HG03457 (cell line): ENCODE results near the gene TEKT5.
"Not testable (repeated sequence)": the region's sequence is repeated elsewhere in the genome, so short reads cannot be mapped to it uniquely, and the experiment has no call there.

ENCODE experiments used
- ATAC-seq: cut with Tn5 transposase; IDR thresholded peaks from one replicate; pipeline ENCODE4 v1.9.1; 2021; ENCODE audit warnings: moderate number of reproducible peaks; ENCODE audit not compliant: unreplicated experiment

The TEKT5 gene

DNA sequence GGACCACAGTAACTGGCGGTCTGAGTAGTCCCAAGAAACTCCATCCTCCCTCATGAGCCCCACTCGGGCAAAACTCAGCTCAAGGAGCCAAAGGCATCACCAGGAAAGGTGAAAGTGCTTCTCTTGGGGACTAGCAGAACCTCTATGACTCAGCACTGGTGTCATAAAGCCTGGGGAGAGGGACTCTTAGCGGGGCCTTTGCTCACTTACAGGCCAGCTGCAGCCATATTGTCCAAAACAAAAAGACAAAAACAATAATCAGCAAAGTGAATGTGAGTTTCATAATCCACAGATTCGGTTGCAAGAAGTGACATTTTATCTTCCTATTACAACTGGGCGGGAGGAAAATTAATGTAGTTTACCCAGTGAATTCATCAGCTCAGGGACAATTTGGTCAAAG is at the start of gene TEKT5:
TEKT5 (minus strand) TSS at position 101 of the 400 bp plus-strand sequence; CDS start at position 44, 57 bp downstream.
- ATAC-seq, result no peak

DNA sequence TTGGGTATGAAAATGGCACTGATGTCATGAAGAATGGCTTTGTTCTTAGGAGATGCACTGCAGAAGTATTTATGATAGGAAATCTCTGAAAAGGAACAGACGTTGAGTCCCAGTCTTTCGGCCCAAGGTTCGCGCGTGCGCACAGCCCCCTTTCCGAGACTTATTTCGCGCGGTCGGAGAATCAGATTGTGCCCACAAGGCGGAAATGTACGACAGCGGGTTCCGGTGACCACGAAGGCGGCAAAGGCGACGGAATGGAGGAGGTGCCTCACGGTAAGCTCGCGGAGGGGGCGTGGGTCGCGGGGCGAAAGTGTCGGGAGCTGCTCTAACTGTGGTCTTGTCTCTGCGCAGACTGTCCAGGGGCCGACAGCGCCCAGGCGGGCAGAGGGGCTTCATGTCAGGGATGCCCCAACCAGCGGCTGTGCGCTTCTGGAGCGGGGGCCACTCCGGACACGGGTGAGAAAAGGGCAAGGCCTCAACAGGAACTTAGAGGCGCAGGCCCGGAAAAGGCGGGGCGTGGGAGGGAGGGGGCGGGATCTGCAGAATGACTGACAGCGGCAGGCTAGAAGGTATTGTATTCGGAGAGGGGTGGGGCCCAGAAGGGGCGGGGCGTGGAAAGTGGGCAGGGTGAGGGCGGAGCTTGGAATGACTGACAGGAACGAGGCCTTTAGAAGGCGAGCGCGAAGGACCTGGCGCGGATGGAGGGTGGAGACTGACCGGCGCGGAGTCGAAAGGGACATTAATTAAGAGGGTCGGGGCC is 49.1 kb upstream of the TEKT5 start, which contains the start of gene NUBP1:
NUBP1 (plus strand) TSS at position 233 of the 760 bp plus-strand sequence; CDS start at position 255, 22 bp downstream.
- peak; percentile 77 for ATAC-seq

DNA sequence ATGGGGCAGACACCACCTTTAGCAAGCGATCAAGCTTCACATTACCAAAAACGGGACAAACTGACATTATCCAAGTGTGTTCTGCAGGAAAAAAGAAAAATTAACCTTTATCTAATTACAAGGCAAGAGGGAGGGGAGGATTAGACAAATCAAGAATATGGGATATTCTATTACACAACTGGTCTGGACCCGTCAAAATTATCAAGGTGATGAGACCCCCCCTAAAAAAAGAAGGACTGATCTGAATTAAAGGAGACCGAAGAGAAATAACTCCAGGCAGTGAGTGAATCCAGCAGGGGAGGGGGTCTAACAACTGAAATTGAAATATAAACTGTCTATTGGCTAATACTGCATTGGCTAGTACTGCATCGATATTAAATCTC is 48.5 kb upstream of the TEKT5 start:
- ATAC-seq, result no peak

DNA sequence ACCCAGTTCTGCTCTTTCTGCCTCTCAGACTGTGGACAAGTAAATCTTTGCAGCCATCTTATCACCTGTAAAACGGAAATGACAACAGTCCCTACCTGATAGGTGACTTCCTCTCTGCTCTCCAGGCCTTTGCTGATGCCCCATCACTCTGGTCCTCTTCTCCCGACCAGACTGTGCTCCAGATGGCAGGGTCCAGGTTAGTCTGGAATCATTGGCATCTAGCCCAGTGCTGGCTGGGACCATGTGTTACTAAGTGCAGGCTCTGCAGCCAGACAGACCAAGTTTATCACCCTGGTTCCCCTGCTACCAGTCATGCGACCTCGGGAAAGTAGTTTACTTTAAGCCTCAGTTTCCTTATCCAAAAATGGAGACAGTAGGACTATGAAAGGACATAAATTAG is 47.1 kb upstream of the TEKT5 start:
- ATAC-seq, result no peak

DNA sequence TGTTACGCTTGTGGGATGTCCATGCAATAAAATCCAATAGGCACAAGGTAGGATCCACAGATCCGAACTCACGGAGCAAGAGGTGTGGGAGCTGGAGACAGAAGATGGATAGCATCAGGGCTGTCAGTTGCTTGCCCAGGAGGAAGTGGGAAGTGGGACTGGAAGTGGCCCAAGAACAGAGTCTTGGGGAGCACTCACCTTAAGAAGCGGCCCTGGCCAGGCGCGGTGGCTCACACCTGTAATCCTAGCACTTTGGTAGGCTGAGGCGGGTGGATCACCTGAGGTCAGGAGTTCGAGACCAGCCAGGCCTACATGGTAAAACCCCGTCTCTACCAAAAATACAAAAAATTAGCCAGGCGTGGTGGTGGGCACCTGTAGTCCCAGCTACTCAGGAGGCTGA is 46.5 kb upstream of the TEKT5 start:
- ATAC-seq, result not testable (repeated sequence)

DNA sequence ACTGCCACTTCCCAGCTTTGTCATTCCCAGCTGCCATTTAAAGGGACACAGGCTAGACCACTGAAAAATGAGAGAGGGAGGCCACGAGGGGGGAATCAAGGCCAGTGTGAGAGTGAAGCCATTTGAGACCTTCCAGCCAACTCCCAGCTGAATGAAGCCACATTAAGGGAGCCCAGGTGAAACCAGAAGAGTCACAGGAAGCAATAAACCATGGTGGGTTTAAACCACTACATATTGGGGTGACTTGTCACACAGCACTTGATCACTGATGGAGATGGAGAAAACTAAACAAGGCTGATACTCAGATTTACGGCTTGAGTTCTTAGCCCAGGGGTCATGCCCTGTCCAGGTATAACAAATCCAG is 46.1 kb upstream of the TEKT5 start:
- ATAC-seq, result no peak

DNA sequence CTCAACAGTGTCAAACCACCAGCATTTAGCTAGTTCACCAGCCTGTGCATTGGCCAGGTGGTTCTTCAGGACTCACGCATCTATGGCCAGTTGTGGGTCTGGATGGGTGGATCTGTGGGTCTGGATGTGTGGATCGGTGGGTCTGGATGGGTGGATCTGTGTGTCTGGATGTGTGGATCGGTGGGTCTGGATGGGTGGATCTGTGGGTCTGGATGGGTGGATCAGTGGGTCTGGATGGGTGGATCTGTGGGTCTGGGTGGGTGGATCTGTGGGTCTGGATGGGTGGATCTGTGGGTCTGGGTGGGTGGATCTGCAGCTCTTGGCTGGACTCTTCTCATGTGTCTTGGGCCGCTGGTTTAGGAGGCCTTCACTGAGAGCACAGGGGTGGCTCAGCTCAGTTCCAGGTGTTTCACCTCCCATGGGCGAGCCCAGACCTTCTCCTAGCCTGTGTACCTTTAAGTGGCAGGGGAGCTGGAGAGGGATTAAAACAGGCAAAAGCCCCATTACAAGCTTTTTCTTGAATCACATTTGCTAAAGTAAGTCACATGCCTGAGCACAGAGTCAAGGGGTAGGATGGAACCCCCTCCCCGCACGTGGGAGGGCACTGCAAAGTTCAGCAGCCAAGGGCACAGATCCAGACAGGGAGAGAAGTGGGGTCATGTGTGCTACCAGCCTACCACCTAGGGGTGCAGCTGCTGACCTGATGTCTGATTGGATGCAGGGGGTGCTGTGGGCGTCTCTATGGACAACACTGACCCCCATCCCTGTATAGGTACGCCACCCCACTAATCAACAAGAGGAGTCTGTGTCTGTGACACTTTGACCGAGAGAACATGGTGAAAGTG is 45.5 kb upstream of the TEKT5 start:
- ATAC-seq, result no peak

DNA sequence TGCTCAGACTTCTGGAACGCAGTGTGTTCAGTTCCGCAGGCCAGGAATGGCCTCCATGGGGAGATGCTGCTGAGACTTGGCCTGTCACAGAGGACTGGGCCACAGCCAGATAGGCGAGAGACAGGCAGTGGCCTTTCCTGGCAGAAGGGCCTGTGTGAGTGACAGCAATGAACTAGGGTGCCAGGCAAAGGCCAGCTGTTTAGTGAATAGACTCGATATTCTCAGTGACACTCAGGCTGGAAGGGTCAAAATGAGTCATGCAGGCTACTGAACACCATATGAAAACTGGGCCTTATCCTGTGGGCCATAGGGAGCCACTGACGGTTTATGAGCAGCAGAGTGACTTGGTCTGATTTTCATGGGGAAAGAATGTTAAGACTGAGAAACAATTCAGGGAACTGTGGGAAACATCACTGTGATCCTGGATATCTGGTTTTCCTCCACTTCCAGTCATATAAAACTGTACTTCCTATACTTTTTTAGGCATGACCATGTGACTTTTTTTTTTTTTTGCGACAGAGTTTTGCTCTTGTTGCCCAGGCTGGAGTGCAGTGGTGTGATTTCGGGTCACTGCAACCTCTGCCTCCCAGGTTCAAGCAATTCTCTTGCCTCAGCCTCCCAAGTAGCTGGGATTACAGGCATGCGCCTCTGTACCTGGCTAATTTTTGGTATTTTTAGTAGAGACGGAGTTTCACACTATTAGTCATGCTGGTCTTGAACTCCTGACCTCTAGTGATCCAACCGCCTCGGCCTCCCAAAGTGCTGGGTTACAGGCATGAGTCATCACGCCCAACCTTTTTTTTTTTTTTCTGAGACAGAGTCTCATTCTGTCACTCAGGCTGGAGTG is 43.7 kb upstream of the TEKT5 start:
- peak; percentile 54 for ATAC-seq

DNA sequence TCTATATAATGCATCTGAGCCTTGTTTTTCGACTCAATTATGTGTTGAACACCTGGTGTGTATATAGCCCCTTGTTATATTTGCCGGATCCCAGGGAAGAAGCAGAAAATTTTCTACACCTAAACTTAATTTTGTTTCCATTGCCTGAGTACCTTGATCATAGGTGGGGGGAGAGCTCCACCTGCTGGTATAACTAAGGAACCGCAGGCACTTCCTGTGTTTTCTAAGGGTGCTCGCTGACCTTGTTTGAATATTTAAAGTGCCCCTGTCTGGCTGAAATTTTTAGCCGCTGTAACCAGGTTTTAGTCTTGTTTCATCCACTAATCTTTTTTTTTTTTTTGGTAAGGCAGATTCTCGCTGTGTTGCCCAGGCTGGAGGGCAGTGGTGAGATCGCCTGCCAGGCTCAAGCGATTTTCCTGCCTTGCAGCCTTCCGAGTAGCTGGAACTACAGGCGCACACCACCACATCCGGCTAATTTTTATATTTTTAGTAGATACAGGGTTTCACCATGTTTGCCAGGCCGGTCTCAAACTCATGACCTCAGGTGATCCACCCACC is 42.4 kb upstream of the TEKT5 start:
- no peak for ATAC-seq

DNA sequence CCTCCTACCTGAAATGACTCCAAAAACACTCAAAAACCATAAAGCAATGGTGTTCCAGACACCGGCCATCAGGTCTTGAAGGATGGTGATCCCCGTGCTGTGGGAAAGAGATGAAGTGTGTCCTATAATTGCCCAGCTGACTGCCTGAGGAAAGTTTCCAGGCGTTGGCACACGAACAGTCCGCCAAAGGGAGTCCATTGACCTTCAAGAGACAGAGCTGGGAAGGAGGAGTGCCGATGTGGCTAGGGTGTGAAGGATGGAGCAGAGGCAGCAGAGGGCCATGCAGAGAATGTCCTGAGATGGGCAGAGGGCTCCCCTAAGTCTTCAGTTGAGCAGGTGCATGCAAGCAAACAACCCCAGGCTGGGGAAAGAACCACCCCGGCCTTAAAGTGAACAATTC is 37.1 kb upstream of the TEKT5 start:
- ATAC-seq, result no peak

DNA sequence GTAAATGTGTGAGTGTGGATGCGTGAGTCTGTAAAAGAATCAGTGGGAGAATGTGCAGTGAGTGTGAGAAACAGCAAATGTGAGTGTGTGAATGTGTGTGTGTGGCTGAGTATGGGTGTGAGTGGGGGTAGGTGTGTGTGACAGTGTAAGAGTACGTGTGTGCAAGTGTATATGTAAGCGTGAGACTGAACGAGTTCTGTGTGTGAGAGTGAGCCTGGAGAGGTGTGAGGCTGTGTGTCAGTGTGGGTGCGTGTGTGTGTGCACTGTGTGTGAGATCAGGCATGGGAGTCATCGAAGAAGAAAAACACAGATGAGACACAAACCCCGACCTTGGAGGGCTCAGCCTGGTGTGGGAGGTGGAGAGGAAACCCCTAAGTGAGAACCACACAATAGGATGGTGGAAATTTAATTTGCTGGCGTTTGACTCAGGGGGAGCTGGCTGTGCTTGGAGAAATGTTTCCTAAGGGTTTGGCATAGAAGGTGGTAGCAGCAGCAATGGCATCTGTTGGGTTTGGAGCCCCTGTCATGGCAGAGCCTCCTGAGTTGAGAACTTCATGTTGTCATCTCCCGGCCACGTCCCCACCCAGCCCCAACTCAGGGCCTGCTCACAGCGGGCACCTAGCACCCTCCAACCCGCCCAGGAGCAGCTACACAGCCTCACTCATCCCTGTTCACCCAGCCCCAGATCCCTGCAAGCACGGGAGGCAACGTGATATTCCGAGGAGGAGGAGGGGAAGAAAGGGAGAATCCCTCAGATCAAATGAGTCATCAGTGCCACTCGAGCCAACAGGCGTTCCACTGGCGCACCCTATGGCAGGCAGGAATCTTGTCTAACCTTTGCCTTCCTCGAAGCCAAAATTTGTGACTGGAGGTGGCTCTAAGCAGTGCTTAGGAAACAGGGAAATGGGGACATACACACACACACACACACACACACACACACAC is 34.6 kb upstream of the TEKT5 start:
- no peak for ATAC-seq

DNA sequence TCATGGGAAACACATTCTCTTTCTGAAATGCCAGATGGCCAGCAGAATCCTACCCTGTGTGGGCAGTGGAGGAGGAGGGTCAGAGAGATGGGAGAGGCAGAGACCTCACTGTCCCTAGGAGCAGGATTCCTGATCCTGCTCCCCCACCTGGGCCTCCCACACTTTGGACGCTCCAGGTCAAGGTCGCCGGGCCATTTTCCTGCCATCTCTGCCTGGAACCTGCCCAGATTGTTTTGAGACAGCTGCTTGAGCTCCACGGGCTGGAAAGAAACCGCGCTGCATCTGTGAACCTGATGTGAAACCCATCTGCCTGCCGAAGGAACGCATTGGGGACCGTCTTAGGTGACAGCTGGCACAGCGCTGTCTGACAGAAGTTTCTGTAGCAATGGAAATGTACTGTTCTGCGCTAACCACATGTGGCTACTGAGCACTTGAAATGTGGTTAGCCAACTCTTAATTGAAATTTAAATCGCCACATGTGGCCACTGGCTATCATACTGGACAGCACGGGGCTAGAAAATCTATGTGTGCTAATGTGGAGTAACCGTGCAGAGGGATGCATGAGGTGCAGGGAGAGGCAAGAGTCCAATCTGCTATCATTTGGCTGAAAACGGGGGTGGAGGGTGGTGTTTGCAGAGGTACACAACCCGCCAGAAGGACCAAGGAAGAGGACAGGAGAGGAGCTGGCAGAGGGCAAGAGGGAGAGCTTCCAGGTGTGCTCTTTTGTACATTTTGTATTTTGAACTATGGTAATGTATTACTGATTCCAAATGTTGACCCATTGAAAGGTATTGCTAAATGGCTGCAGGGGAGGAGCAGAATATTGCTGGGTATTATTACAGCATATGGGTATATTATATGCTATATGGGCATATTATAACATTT is 33.5 kb upstream of the TEKT5 start:
- no peak for ATAC-seq

DNA sequence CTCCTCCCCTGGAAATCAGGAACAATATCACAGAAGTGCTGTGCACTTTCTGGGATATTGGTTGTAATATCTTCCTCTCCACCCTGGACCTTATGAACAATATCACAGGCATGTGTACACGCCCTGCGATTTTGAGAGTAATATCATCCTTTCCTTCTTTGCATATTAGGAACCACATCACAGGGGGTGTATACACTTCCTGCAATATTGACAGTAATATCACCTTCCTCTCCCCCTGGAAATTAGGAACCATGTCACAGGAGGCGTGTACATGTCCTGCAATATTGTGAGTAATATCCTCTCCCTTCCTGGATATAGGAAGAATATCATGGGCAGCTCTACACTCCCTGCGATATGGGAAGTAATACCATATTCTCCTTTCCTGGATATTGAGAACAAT is 14.2 kb upstream of the TEKT5 start:
- ATAC-seq, result no peak

DNA sequence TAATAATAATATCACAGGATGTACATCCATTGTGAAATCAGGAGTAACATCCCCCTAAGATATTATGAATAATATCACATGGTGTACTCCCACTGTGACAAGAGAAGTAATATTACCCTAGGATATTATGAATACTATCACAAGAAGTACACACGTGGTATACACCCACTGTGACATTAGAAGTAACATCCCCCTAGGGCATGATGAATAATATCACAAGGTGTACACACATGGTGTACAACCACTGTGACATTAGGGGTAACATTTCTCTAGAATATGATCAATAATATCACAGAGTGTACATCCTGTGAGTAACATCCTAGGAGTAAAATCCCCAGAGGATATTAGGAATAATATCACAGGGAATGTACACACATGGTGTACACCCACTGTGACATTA is 5.0 kb upstream of the TEKT5 start:
- ATAC-seq, result no peak

DNA sequence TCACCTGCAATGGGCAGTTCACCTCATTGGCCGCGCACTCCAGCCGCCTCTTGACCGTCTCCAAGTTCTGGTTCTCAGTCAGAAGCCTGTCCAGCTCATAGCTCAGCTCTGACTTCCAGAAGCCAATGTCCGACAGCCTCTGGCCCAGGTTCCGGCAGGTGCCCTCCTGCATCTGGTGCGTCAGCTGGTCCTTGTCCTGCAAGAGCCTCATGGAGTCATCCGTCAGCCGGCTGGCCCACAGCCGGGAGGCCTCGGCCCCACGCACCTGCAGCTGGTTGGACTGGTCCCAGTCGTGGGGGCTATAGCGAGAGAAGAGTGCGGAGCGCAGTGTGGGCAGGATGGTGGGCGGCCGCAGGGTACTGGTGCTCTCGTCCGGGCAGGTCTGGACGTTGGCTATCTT is 424 bp downstream of the TEKT5 start:
- no peak for ATAC-seq

DNA sequence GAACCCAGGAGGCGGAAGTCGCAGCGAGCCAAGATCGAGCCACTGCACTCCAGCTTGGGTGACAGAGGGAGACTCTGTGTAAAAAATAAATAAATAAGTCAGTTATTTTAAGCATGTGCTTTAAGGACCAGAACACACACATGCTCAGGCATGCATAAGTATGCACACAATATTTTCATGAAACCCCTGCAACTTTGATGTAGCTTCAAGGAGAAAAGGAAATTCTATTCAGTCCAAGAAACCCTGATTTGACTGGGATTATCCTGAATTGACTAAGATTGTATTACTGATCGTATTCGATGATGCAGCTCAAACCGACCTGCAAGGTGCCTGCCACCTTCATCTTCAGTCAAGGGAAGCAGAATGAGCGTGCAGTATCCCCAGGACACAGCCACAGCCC is 841 bp downstream of the TEKT5 start:
- ATAC-seq, result no peak

DNA sequence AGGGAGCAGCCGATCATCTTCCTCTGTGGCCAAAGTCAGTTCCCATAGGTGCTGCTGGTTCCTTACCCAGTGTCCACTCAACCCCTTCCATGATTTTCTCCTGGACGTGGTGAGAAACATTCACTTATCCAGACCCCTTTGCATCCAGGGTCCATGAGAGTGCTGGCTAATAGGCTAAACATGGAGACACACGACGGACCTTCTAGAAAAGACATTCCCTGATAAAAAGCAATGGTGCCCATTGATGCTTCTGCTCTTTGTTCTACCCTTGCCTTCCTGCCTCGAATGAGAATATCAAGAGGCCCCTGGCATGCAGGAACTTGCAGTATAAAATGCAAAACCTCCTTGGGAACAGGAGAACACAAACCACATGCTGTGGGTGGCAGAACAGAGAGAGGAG is 2.3 kb downstream of the TEKT5 start:
- no peak for ATAC-seq

DNA sequence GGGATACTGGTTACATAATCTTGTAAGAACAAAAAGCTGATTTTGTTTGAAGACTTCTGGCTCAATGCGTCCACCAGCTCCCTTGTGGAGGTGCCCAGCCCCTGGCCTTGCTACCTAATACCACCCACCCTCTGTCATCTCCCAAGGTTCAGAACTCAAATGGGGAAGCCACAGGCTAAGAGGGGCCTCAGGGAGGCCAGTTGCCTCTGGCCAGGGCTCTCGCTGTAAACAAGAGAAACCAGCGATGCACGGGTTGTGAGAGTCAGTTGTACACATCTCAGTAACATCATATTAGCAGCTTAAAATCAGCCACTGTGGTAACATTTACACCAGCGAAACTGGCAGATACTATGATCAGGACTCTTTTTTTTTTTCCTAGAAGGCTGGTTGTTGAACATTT is 6.0 kb downstream of the TEKT5 start:
- ATAC-seq, result no peak

DNA sequence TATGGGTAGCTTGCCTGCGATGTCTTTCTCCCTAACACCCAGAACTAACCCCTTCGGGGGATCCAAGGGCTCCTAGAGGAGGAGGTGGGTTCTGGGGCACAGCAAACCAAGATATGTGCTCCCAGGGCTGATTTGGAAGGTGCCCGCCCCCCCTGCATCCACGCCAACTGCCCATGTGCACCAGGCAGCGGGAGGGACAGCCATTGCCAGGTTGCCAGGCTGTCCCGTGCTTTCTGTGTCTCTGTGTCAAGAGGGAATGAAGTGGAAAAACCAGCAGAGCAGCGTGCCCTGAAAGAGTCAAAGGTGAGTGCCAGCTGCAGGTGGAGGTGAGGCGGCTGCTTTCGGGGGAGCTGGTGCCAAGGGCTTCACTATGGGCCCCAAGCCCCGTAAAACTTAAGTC is 6.4 kb downstream of the TEKT5 start:
- no peak for ATAC-seq
